Ishikawa (cell line): Measurements from ENCODE around the gene ZMYND8.

Experiments used
- CEBPB ChIP-seq: IDR thresholded peaks from 2 replicates; pipeline ENCODE4 v1.6.1; 2012
- CREB1 ChIP-seq: IDR thresholded peaks from 2 replicates; pipeline ENCODE4 v1.6.1; 2012; ENCODE audit warnings: low read depth
- EGR1 ChIP-seq: IDR thresholded peaks from 2 replicates; pipeline ENCODE4 v1.6.1; 2012
- EP300 ChIP-seq: IDR thresholded peaks from 2 replicates; pipeline ENCODE4 v1.6.1; 2012; ENCODE audit warnings: borderline replicate concordance
- FOXM1 ChIP-seq: IDR thresholded peaks from 2 replicates; pipeline ENCODE4 v1.6.1; 2012; ENCODE audit warnings: low read depth, borderline replicate concordance
- NFIC ChIP-seq: IDR thresholded peaks from 2 replicates; pipeline ENCODE4 v1.6.1; 2012
- RAD21 ChIP-seq: IDR thresholded peaks from 2 replicates; pipeline ENCODE4 v1.6.1; 2012; ENCODE audit warnings: low read depth
- TAF1 ChIP-seq: IDR thresholded peaks from 2 replicates; pipeline ENCODE4 v1.6.1; 2012; ENCODE audit warnings: low read depth, mild to moderate bottlenecking
- TCF12 ChIP-seq: IDR thresholded peaks from 2 replicates; pipeline ENCODE4 v1.6.1; 2012; ENCODE audit warnings: low read depth
- TEAD4 ChIP-seq: IDR thresholded peaks from 2 replicates; pipeline ENCODE4 v1.6.1; 2012
- YY1 ChIP-seq: IDR thresholded peaks from 2 replicates; pipeline ENCODE4 v1.6.1; 2012; ENCODE audit warnings: low read depth
- ZBTB7A ChIP-seq: IDR thresholded peaks from 2 replicates; pipeline ENCODE4 v1.6.1; 2012; ENCODE audit warnings: low read depth
- TF ChIP-seq, protein P1 (sequence below): IDR thresholded peaks from 2 replicates; pipeline ENCODE4 v1.6.1; 2012; ENCODE audit warnings: low read depth, mild to moderate bottlenecking
- TF ChIP-seq, protein P2 (sequence below): IDR thresholded peaks from 2 replicates; pipeline ENCODE4 v1.6.1; 2012
- TF ChIP-seq, protein P3 (sequence below): IDR thresholded peaks from 2 replicates; pipeline ENCODE4 v1.6.1; 2012

Gene ZMYND8

GRCh38 chr20:47352332-47353238 lies 3.9 kb downstream of the ZMYND8 start:
- TF ChIP-seq TCF12 (0 out of 2 replicates have a peak, but pooled peaks have one; percentile 18), ZBTB7A (no peak)

GRCh38 chr20:47351643-47352331 lies 4.7 kb downstream of the ZMYND8 start:
- TF ChIP-seq CREB1 (no peak), RAD21 (no peak), YY1 (peak; percentile 69; the same call in 1 of the 2 replicates), ZBTB7A (no peak)
- TF ChIP-seq, protein P1, sequence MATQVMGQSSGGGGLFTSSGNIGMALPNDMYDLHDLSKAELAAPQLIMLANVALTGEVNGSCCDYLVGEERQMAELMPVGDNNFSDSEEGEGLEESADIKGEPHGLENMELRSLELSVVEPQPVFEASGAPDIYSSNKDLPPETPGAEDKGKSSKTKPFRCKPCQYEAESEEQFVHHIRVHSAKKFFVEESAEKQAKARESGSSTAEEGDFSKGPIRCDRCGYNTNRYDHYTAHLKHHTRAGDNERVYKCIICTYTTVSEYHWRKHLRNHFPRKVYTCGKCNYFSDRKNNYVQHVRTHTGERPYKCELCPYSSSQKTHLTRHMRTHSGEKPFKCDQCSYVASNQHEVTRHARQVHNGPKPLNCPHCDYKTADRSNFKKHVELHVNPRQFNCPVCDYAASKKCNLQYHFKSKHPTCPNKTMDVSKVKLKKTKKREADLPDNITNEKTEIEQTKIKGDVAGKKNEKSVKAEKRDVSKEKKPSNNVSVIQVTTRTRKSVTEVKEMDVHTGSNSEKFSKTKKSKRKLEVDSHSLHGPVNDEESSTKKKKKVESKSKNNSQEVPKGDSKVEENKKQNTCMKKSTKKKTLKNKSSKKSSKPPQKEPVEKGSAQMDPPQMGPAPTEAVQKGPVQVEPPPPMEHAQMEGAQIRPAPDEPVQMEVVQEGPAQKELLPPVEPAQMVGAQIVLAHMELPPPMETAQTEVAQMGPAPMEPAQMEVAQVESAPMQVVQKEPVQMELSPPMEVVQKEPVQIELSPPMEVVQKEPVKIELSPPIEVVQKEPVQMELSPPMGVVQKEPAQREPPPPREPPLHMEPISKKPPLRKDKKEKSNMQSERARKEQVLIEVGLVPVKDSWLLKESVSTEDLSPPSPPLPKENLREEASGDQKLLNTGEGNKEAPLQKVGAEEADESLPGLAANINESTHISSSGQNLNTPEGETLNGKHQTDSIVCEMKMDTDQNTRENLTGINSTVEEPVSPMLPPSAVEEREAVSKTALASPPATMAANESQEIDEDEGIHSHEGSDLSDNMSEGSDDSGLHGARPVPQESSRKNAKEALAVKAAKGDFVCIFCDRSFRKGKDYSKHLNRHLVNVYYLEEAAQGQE = no peak
- TF ChIP-seq, protein P2, sequence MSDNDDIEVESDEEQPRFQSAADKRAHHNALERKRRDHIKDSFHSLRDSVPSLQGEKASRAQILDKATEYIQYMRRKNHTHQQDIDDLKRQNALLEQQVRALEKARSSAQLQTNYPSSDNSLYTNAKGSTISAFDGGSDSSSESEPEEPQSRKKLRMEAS = no peak

- TF ChIP-seq CREB1 (no peak), RAD21 (no peak), CEBPB (no peak), ZBTB7A (no peak), EP300 (no peak), TEAD4 (no peak), NFIC (no peak), FOXM1 (no peak), TAF1 (no peak), YY1 (no peak), TCF12 (no peak), EGR1 (no peak)
- TF ChIP-seq, protein P1 = no peak
- TF ChIP-seq, protein P2 = no peak
- TF ChIP-seq, protein P3, sequence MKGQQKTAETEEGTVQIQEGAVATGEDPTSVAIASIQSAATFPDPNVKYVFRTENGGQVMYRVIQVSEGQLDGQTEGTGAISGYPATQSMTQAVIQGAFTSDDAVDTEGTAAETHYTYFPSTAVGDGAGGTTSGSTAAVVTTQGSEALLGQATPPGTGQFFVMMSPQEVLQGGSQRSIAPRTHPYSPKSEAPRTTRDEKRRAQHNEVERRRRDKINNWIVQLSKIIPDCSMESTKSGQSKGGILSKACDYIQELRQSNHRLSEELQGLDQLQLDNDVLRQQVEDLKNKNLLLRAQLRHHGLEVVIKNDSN = no peak
Measured at GRCh38 chr20:47350691-47351545, 5.6 kb downstream of the ZMYND8 start.

- TF ChIP-seq CEBPB = no peak
- no peak for TF ChIP-seq TEAD4
- no peak for TF ChIP-seq TAF1
- TF ChIP-seq, protein P1 = no peak
- TF ChIP-seq EGR1 = no peak
- TF ChIP-seq, protein P2 = no peak
- no peak for TF ChIP-seq EP300
- no peak for TF ChIP-seq RAD21
Measured at GRCh38 chr20:47350181-47350550, 6.3 kb downstream of the ZMYND8 start.
